ENCODE data around the gene MAN2A1.

Gene MAN2A1

DNA sequence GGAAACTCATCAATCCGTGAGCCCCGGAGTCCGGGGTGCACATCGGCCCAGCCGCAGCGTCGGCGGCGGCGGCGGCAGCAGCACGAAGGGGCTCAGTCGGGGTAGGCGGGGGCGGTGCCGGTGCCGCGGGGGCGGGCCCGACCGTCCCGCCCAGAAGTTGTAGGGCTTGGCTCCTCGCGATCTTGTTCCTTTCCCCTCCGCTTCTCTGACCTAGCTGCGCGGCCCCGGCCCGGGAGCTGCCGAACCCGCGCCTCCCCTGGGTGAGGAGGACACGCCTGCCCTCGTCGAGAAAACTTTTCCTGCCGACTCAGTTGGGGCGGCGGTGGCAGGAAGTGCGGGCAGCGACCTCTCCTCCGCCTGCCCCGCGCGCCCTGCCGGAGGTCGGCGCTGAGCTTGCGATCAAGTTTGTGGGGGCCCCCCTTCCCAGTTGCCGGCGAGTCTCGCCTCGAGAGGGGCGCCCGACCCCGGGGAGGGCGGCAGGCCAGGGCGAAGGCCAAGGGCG, at the start of gene MAN2A1:
Gene MAN2A1 (plus strand): TSS at position 188 of the 502 bp plus-strand sequence. CDS start 491 bp downstream, outside the sequence.
- peak; percentile 78 for DNase-seq

DNA sequence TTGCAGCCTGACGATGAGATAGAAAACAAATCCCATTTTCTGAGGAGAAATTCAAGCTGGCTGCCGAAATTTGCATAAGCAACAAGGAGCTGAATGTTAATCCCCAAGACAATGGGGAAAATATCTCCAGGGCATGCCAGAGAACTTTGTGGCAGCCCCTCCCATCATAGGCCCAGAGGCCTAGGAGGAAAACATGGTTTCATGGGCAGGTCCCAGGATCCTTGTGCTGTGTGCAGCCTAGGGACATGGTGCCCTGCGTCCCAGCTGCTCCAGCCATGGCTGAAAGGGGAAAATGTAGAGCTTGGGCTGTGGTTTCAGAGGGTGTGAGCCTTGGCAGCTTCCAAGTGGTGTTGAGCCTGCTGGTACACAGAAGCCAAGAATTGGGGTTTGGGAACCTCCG, 48.8 kb upstream of the MAN2A1 start:
- DNase-seq: no peak

DNA sequence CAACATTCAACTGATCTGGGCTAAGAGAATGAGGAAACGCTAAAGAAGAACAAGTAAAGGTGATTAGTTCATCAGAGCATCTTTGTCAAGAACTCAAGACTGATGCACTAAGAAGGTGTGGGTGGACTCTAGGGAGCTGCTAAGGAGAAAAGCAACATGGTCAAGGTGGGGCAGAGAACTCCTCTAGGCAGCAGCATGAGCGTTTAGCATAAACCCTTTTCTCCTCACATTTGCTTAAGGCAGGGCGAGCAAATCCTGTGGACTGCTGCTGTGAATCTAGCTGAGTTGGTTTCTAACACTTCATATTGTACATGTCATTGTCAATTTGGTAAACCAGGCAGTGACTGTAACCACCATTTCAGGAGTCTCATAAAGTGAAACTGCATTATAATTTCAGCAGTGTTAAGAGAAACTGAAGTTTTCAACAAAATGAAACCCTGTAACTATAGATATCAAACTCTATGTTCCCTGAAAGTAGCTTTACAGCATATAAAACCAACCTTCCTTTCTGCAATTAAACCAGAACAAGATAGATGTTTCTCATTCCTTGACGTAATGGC, 45.9 kb upstream of the MAN2A1 start:
- no peak for DNase-seq

DNA sequence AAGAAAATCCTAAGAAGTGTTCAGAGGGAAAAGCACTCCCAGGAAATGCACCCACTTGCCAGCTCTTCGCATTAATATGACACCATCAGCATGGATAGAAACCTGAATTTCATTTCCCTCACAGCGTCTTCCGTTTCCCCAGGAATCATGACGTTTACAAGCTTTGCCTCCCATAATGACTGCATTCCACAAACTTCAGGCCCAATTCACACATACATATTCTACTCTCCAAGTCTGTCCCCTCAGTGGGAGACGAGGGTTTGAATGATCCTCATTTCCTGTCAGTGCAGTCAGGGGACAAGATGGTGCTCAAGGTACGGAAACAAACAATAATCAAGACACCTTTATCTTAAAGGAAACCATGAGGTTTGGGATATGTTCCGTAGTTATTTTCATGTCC, 44.9 kb upstream of the MAN2A1 start:
- no peak for DNase-seq

DNA sequence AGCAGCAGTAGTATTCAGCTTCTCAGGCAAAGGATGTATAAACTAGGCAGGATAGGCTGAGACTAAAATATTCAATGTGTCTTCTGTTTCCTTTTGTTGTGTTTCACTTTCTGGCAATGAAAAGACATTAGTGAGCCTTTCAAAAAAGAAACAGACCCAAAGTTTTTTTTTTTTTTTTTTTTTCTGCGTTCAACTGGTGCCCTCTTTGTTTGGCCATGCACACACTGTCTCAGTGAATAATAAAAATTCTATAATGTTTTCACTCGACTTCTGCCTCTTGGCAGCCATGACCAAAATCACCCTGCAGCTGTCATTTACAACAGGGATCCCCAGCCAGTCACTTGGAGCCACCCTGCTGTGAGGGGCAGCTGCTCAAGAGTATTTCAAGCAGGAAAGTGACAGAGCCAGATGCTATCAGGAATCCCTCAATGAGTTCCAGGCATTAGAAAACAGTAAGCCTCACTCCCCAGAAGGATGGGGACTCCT, 44.0 kb upstream of the MAN2A1 start:
- no peak for DNase-seq

DNA sequence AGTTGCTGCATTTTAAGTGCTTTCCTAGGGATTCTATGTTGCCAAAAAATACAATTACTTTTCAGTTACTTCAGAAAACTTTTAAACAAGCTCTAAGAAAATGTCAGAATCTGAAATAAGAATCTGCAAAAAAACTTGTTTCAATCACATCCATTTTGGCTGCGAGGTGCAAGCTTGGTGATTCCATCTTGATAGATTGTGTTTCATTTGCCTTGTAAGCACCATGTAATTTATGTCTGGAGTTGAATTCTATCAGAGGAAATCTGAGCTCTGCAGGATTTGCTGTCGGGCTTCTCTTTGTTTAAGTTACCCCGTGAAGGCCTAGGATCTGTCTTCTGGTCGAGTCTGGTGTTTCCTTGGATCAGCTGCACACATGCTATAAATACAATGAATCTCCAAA, 40.4 kb upstream of the MAN2A1 start:
- no peak for DNase-seq

DNA sequence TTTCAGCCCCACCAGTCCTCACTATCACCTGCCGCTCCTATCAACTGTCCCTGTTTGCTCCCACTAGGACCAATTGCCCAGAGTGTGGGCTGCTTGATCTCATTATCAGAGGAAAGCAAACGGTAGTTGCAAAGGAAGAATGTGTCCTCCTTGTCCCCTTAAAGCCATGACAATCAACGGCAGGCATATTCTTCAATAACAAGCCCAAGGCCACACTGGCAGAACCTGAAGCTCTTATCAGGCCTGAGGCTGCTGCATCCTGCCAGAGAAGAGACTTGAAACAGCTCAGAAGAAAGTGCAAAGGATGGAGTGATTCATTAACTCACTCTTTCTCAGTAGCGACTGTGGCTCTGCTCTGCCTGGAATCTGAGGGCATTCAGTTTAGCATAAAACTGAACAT, 39.2 kb upstream of the MAN2A1 start:
- DNase-seq: no peak

DNA sequence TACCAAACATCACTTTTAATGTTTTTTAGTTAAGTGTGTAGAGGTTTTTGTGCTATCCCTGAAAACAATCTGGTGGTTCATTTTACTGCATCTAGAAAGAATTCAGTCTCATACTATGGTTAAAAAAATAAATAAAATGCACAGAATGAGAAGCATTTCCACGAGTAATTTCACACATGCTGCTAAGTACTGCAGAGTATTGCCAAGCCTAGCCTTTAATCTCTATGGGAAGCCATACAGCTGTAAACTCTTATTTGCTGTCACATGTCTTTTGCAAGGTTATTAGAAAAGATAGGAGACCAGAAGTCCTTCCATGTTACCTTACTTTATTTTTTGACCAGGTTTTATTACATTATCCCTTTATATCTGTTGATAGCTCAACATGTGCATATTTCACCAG, 37.6 kb upstream of the MAN2A1 start:
- no peak for DNase-seq

DNA sequence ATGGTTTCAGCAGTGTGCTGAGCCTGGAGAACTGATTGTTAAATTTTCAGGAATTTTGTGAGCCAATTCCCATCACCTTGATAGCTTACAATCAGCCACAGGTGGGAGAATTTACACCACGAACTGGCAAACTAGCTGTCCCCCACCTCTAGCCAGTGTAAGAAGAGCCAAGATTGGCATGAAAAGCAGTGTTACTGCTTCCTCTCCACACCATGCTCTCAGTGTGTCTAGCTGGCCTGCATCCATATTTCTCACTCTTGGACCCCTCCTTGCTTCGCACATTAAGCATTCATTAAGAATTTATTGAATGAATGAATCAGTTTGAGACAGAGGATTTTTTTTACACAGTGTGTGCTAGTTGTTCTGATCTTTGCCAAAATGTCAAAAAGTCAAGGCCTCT, 36.7 kb upstream of the MAN2A1 start:
- no peak for DNase-seq

DNA sequence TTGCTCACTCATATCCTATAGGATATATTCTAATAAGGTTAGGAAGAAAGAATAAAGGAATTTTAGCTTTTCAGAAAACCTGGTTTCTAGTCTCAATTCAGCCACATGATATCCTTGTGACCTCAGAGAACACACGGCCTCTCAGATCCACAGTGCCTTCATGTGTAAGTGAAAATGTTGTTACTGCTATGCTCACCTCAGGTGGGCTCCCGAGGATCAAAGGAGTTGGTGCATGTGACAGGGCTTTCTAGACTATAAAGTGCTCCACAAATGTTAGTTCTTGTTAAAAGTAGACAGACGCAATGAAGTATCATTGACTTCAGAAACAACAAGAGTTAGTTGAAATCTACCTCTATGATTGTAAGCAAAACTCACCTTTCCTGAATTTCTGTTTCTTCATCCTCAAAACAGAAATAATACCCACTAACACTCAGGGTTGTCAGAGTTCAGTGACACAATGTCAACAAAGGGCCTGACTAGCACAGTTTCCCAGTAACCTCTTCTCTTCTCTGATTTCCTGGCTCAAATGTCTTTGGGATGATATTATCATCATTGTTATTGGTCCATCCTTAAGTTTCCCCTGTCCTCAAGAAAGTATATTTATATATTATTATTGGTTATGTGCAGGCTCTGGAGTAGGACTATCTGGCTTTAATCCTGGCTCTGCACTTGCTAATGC, 36.0 kb upstream of the MAN2A1 start:
- no peak for DNase-seq

DNA sequence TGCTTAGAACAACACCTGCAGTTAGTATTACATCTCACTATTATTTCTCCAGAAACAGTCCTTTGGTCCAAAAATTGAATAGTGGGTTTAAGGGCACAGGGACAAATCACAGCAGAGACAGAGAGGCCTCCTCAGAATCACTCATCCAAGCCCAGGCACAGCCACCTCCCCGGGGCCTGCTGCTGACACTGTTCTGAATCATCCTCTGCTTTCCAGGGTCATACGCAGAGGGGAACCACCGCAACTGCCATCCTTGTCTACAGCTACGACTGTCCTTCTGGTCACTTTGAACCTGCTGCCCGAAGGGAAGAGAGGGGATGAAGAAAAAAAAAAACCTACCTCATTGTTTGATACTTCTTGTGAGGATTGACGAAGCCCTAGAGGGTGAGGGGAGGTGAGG, 35.3 kb upstream of the MAN2A1 start:
- no peak for DNase-seq

DNA sequence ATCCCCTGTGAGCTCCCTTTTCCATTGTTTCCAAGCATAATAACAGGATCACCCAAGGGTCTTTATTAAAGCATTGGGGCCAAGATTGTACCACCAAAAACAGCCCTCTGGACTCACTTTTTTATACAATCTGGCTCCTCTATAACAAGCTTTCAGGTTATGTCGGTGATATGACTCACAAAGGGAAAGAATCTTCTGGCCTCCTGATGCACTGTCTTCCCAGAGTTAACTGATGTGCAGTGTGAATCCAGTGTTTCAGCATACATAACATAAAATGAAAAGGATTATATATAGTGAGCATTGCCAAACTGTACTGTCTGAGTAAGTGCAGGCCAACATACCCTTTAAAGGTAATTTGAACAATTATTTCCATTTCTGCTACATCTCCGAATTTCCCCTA, 33.9 kb upstream of the MAN2A1 start:
- no peak for DNase-seq

DNA sequence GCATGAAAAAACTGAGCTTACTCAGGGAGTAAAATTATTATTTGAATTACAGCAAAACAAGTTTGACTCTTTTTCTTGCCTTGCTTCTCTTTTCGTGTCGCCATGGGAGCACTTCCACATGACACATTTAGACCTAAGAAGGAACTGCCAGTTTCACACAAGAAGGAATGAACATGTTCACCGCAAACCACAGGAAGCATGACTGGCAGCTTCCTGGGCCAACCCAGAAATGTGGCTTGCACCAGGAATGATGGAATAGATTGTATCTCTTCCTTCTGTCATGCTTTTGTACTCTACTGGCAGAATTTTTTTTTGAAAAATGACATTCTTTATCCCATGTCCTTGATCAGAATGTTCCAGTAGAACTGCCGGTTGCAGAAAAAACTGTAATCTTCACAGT, 32.9 kb upstream of the MAN2A1 start:
- DNase-seq: peak; percentile 35

DNA sequence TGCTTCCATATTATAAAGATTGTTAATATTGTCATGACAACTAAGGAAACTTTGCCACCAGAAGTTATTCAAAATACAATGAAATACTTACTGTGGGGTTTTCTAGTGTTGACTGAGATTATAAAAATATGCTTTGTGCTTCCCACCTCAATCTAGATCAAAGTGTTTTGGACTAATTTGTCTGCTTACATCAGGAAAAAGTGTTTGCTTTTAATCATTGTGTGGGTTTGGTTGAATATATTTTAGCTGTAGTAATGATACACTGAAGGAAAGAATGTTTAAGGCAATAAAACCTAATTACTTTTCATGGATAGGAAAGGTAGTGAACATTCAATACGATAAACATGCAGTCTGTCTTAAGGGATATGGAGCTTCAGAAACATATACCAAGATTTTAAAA, 29.8 kb upstream of the MAN2A1 start:
- DNase-seq: no peak

DNA sequence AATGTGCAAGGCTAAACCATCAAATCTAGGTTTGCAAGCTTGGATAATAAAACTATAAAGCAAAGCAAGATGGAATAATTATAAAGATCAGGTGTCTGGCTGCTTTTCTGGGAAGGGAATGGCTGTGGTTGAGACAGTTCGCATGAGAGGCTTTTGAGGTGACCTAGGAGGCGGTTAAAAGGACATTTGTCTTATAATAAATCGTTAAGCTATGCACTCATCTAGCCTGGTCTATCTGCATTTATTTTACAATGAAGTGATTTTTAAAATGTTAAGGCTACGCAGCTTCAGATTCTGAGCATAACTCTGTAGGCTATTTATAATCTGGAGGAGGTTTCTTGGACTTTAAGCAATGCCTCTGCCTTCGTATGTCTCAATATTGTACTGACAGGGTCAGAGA, 29.4 kb upstream of the MAN2A1 start:
- no peak for DNase-seq

DNA sequence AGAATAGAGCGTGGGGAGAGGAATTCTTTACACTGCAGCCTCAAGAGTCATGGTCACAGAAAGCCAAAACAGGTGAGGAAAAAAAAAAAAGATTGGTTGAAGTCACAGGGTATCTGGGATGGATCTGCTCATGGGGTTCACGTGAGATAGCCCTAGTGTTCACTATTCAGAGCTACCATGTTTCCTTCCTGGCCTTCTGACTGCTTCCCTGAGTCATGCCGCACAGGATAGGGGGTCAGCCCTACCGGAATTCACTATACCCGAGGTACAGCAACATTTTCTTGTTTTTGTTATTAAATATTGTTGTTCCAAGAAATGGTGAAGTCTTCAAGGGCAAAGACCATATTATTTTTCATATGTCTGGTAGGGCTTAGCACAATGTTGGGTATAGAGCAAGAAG, 21.5 kb upstream of the MAN2A1 start:
- no peak for DNase-seq

DNA sequence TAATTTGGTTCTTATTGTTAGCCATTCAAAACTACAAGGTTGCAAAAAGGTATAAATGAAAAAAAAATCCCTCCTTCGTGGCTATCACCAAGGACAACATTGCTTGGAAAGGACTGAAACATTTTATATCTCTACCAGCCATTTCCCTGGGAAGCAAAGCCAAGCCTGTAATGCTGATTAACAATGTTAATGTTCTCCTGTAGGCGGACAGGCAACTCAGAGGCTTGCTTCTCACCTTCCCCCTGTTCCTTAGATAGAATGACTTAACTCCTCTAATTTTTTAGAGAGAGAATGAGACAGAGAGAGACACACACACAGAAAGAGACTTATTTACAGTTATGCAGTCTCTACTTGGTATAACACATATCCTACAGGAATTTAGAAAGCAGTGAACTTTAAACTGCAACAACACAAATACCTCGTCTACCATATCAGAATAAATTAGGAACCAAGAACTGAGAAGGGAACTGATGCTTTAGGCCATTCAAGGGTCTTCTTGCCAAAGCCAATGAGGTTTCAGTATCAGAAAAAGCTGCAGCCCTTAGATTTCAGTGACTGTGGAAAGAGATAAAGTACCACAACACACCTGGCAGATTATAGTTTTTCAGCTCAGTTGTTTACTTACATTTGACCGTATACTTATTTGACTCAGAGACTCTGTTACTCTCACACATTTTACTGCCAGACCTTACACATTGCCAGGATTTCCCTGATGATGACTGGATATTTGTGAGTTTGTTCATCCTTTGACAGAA, 20.9 kb upstream of the MAN2A1 start:
- DNase-seq: no peak

DNA sequence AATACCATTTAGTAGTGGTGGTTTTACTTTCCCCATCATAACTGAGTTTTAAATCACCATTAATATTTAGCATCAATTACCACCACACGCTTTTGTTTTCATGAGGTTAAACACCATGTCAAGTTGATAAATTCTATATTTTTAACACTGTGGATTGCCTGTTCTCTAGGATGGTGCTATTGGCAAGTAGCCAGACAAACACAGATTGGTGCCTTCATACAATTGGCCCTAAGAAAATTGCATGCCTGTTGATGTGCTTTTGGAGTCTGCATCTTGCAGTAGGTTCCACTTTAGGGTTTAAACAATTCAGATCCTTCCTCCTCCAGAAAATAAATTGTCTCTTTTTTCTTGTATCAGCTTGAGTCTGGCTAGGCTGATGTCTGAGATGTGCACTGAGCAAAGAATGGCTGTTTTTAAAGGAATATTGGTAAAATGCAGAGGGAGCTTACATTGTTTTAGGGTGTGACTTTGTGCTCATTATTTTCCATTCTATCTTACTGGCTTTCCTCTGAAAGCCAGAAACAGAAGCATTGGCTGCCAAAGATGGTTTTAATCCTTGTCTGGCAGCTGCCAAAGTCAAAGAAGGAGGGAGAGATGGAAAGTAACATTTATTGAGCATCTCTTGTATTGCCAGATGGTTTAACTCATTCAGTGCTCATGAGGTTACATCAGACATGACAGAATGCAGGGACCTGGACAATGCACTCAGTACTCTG, 19.6 kb upstream of the MAN2A1 start:
- DNase-seq: no peak

DNA sequence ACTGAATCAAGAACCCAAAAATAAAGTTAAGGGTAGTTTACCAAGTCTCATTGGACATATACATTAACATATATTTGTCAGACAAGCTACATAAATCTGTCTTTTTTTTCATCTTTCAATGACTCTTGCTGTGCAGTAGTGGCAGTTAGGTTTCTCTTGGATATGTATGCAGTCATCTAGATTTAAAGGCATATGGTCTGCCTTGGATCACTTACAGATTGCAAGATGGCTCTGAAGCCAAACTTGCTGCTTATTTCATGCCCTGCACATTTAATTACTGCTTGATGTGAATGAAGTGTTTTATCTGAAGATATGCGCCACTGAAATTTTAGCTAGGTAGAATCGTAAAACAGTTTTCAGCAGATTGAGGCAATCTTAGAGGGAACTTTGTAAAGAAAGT, 18.6 kb upstream of the MAN2A1 start:
- DNase-seq: no peak

DNA sequence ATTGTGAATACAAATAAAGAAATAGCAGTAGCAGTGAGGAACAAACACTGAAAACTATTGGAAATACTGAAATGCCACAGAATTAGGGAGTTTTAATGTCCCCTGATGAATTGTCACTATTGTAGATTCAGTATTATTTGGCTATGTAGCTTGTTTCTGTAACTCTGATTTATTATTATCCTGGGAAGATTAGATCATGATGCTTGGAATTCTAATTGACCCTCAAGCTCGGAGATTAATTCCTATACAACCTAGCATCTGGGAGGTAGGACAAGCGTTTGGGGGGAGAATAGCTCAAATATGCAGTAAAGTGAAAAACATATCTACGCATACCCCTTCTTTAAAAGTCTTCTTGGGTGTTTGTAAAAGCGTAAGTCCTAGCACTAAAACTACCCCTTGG, 15.1 kb upstream of the MAN2A1 start:
- no peak for DNase-seq

DNA sequence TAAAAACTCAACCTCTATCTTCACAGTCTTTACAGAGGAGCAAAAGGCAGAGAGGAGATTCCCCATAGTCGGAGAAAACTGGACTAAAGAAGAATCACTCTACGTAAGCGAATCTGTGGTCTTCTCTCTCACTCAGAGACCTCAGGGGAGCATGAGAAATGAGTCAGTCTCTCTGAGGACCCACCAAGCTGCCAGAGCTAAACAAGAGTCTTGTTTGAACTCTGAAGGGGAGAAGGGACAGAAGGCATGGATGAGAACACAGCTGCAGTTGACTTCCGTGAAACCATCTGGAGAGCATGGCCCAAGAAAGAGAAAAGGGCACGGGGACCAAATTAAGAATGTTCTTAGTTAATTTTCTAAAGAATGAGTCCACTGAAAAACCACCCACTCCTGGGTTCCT, 12.8 kb upstream of the MAN2A1 start:
- no peak for DNase-seq

DNA sequence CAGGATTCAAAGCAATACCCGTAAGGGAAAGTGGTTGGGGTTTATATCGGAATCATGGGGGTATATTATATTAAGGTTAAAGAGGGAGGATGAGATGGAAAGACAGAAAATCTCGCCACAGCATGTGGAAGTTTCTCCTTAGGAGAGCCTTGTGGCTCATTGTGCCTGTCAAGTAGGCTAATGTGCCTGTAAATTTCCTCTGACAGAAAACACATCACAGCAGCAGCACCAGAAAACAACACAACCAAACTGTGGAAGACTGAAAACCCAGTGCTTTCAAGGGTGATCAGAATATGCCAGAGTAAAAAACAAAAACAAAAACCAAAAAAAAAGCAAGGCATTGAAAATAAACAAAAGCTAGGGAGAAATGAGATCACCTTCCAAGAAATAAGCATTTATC, 11.3 kb upstream of the MAN2A1 start:
- no peak for DNase-seq

DNA sequence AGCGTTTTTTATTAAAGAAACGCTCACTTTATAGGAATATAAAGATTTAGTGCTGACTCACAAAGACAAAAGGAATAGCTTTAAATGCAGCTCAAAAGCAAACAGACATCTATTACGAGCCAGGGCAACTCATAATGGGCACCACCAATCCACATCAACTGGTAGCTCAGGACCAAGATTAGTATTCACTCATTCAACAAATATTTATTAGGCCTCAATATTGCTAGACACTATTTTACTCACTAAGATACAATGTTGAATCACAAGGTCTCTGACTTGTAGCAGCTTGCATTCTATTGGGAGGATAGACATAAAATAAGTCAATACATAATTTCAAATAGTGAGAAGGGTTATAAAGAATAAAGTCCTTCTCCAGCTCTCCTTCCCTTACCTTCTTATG, 8.0 kb upstream of the MAN2A1 start:
- no peak for DNase-seq

DNA sequence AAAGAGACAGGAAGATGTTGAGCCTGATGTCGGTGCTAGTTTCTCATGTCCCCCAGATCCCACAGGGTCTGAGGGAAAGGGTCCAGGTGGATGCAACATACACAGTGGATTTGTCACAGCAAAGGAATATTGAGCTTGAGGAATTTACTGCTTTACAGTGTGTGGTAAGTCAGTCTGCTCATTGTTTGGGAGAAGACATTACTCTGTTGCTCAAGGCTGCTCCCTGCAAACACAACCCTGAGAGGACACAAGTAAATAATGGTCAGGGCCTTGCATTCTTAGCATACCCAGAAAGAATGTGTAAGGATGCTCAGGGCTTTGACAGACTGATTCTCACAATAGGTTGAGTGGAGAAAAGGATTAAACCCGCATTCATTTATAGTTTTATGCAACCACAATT, 7.3 kb upstream of the MAN2A1 start:
- DNase-seq: no peak

Data from activated naive CD4-positive, alpha-beta T cell treated with Interleukin-2 at 50 U/mL for 16 hours (primary cell).